Keratinocyte (primary cell): ENCODE data around the gene GPC1. TPM values are rescaled to one million over a fixed set of nuclear protein-coding genes. Genes with fewer than 3 reads are reported as not detected.

Experiments used
- DNase-seq: peaks from one replicate; pipeline ENCODE4 v3.0.0-alpha.2; 2011; ENCODE audit warnings: low read depth, missing footprints, low spot score
- FAIRE-seq: peaks from 2 replicates; lab custom pipeline; 2011; peaks lifted over from hg19 to GRCh38; lab: Jason Lieb, UNC
- H2AFZ ChIP-seq: 2 replicates; pipeline ENCODE4 v1.6.0; 2012; ENCODE audit warnings: low read length, control low read depth, inconsistent platforms; ENCODE audit not compliant: control insufficient read depth
- H3K27ac ChIP-seq: 2 replicates; pipeline ENCODE4 v1.5.1; 2011; ENCODE audit warnings: low read length; ENCODE audit not compliant: control insufficient read depth, insufficient read depth
- H3K27me3 ChIP-seq: 3 replicates; pipeline ENCODE4 v1.6.0; 2011; ENCODE audit warnings: low read length; ENCODE audit not compliant: control insufficient read depth, insufficient read depth; ENCODE audit errors: extremely low read depth
- H3K36me3 ChIP-seq, 2 experiments: 2 replicates in 1 of 2; 3 replicates in 1 of 2; pipeline ENCODE4 v1.5.1; 2011; ENCODE audit warnings: low read length in 2 of 2, mild to moderate bottlenecking in 1 of 2; ENCODE audit not compliant: control insufficient read depth in 2 of 2, insufficient read depth in 2 of 2; ENCODE audit errors: extremely low read depth in 1 of 2
- H3K4me1 ChIP-seq: 3 replicates; pipeline ENCODE4 v1.5.1; 2011; ENCODE audit warnings: low read length; ENCODE audit not compliant: control insufficient read depth, insufficient read depth; ENCODE audit errors: extremely low read depth
- H3K4me2 ChIP-seq: 3 replicates; pipeline ENCODE4 v1.6.0; 2011; ENCODE audit warnings: low read depth, low read length; ENCODE audit not compliant: control insufficient read depth, insufficient read depth; ENCODE audit errors: extremely low read depth
- H3K4me3 ChIP-seq, 3 experiments: fragments of 200-600 bp in 1 of 3; sonication (generic) in 1 of 3; 2 replicates in 2 of 3; 3 replicates in 1 of 3; pipeline ENCODE4 v1.5.1; 2011 to 2016; ENCODE audit warnings: low read length in 3 of 3, mild to moderate bottlenecking in 3 of 3, control low read depth in 2 of 3, inconsistent platforms in 1 of 3, low read depth in 1 of 3, mixed read lengths in 1 of 3, mixed run types in 1 of 3, moderate library complexity in 1 of 3; ENCODE audit not compliant: control insufficient read depth in 2 of 3, insufficient read depth in 2 of 3; ENCODE audit errors: extremely low read depth in 1 of 3
- H3K79me2 ChIP-seq: 2 replicates; pipeline ENCODE4 v1.6.0; 2012; ENCODE audit warnings: low read length; ENCODE audit not compliant: control insufficient read depth, insufficient read depth
- H3K9ac ChIP-seq: 3 replicates; pipeline ENCODE4 v1.6.0; 2011; ENCODE audit warnings: low read length; ENCODE audit not compliant: control insufficient read depth, insufficient read depth; ENCODE audit errors: extremely low read depth
- H3K9me1 ChIP-seq: 3 replicates; pipeline ENCODE4 v1.6.0; 2011; ENCODE audit warnings: low read length; ENCODE audit not compliant: control insufficient read depth, insufficient read depth; ENCODE audit errors: extremely low read depth
- H3K9me3 ChIP-seq: 2 replicates; pipeline ENCODE4 v1.5.1; 2012; ENCODE audit warnings: low read depth, low read length; ENCODE audit not compliant: control insufficient read depth
- H4K20me1 ChIP-seq: 3 replicates; pipeline ENCODE4 v1.6.0; 2011; ENCODE audit warnings: low read length; ENCODE audit not compliant: control insufficient read depth, insufficient read depth; ENCODE audit errors: extremely low read depth
- CTCF ChIP-seq, 3 experiments: IDR thresholded peaks in 1 of 3; conservative IDR thresholded peaks in 1 of 3; optimal IDR thresholded peaks in 1 of 3; 2 replicates in 2 of 3; 3 replicates in 1 of 3; pipeline versions ENCODE3 to v1.5.1; 2011; ENCODE audit warnings: low read length in 3 of 3, mild to moderate bottlenecking in 3 of 3, moderate library complexity in 2 of 3, control low read depth in 1 of 3, inconsistent platforms in 1 of 3; ENCODE audit not compliant: insufficient read depth in 2 of 3; ENCODE audit errors: extremely low read depth in 1 of 3
- EZH2 ChIP-seq: IDR thresholded peaks from one replicate; pipeline ENCODE4 v1.6.1; 2012; ENCODE audit warnings: inconsistent platforms, mild to moderate bottlenecking, low read length, moderate library complexity
- dilution Hi-C: fragments of 300-500 bp; cut with MboI; formaldehyde crosslinking; loops from one replicate; pipeline ENCODE4 v1.7.0; 2020; ENCODE audit warnings: low sequenced_read_pairs; ENCODE audit not compliant: extremely low pct_ligation_motif_present
- polyA plus RNA-seq, 5 experiments: library from polyadenylated mRNA; depleted of rRNA in 3 of 5; stranded (reverse) in 3 of 5; stranded (forward) in 1 of 5; unstranded in 1 of 5; fragments of >200 nt; gene quantifications; 1 replicate in 1 of 5; 2 replicates in 3 of 5; 3 replicates in 1 of 5; pipeline versions ENCODE4 v1.2.1 to v1.2.3, GENCODE V29; 2011 to 2012; ENCODE audit warnings: missing spikeins in 2 of 5, low read depth in 1 of 5, low replicate concordance in 1 of 5

The GPC1 gene
- polyA plus RNA-seq, 1 donor (not counting 4 experiments of a cell fraction or from before 2014, with no cell fraction given): 46.6 TPM

- dilution Hi-C loops: no loop called here
- TF ChIP-seq EZH2: no peak
- TF ChIP-seq CTCF (optimal IDR thresholded peaks at IDR 0.05 in 1 of 3, IDR thresholded peaks at IDR 0.05 in 1 of 3, conservative IDR thresholded peaks at IDR 0.05 in 1 of 3; ENCODE audit: extremely low read depth in 1 of 3, insufficient read depth in 2 of 3, low read length in 3 of 3): no peak
- Histone ChIP-seq H3K9me3 (no peaks in the 10 kb centered on the region), H3K9me1 (no peaks in the 10 kb centered on the region), H3K4me3 (no peak overlapping the region), H3K9ac (no peak overlapping the region), H3K27me3 (no peaks in the 10 kb centered on the region), H3K79me2 (no peaks in the 10 kb centered on the region), H3K4me1 (no peaks in the 10 kb centered on the region), H3K4me2 (no peak overlapping the region), H3K27ac (no peak overlapping the region), H2AFZ (no peak overlapping the region), H3K36me3 (no peaks in the 10 kb centered on the region), H4K20me1 (no peaks in the 10 kb centered on the region)
- FAIRE-seq (no peak), DNase-seq (no peak)
These were observed 70.4 kb downstream of the GPC1 start for GRCh38 chr2:240505910-240506309.

- H3K9me1 ChIP-seq: no peaks in the 10 kb centered on the region
- H3K9ac ChIP-seq: no peak overlapping the region
- H3K27me3 ChIP-seq: no peaks in the 10 kb centered on the region
- H2AFZ ChIP-seq: no peak overlapping the region
- no peak overlapping the region for H3K27ac ChIP-seq
- no peaks in the 10 kb centered on the region for H3K79me2 ChIP-seq
- H3K4me2 ChIP-seq: no peak overlapping the region
- TF ChIP-seq EZH2: no peak
- TF ChIP-seq CTCF (optimal IDR thresholded peaks at IDR 0.05 in 1 of 3, IDR thresholded peaks at IDR 0.05 in 1 of 3, conservative IDR thresholded peaks at IDR 0.05 in 1 of 3; ENCODE audit: extremely low read depth in 1 of 3, insufficient read depth in 2 of 3, low read length in 3 of 3): no peak
- H3K4me3 ChIP-seq: no peak overlapping the region
- FAIRE-seq: no peak
- no peaks in the 10 kb centered on the region for H3K9me3 ChIP-seq
- dilution Hi-C loops: no loop called here
- DNase-seq: no peak
- no peaks in the 10 kb centered on the region for H3K36me3 ChIP-seq
- no peaks in the 10 kb centered on the region for H3K4me1 ChIP-seq
- H4K20me1 ChIP-seq: no peaks in the 10 kb centered on the region
These were observed 71.1 kb downstream of the GPC1 start for GRCh38 chr2:240506406-240507059.
